ENCODE measurements around the gene SP6.

The SP6 gene

GRCh38 chr17:47862621-47863440, 11.9 kb upstream of the SP6 start:
- TF ChIP-seq EZH2phosphoT487 (conservative IDR thresholded peaks at IDR 0.05; ENCODE audit: low read length) (no peak), CTCF (IDR thresholded peaks at IDR 0.05; ENCODE audit: insufficient read depth, low read length, poor library complexity, severe bottlenecking) (no peak)
- H3K9me3 ChIP-seq (ENCODE audit: insufficient read depth, low read length): no peaks in the 10 kb centered on the region
- H3K36me3 ChIP-seq (ENCODE audit: low read length): no peaks in the 10 kb centered on the region
- H3K27me3 ChIP-seq (ENCODE audit: low read length): no peaks in the 10 kb centered on the region
- H4K20me1 ChIP-seq (ENCODE audit: low read depth, low read length): no peaks in the 10 kb centered on the region
- H3K79me2 ChIP-seq (ENCODE audit: insufficient read depth, low read length): no peaks in the 10 kb centered on the region
- no peak overlapping the region for H3K9ac ChIP-seq (ENCODE audit: low read length)
- H3K4me3 ChIP-seq (ENCODE audit: insufficient read depth, low read length, poor library complexity, severe bottlenecking): no peak overlapping the region
- no peak overlapping the region for H3K27ac ChIP-seq (ENCODE audit: low read depth, low read length)
- H3K4me2 ChIP-seq (ENCODE audit: low read depth, low read length, poor library complexity, severe bottlenecking): no peak overlapping the region
- no peaks in the 10 kb centered on the region for H3F3A ChIP-seq (ENCODE audit: insufficient read depth)
- H3K9me2 ChIP-seq (replicated peaks; ENCODE audit: insufficient read depth, low read length): no peaks in the 10 kb centered on the region
- H2AFZ ChIP-seq (ENCODE audit: low read depth, low read length, severe bottlenecking): no peak overlapping the region

- Histone ChIP-seq H3K36me3 (ENCODE audit: low read length) (no peaks in the 10 kb centered on the region), H3K4me3 (ENCODE audit: insufficient read depth, low read length, poor library complexity, severe bottlenecking) (no peak overlapping the region), H3K27ac (ENCODE audit: low read depth, low read length) (no peak overlapping the region), H3K9me3 (ENCODE audit: insufficient read depth, low read length) (no peaks in the 10 kb centered on the region), H3K4me2 (ENCODE audit: low read depth, low read length, poor library complexity, severe bottlenecking) (no peak overlapping the region), H2AFZ (ENCODE audit: low read depth, low read length, severe bottlenecking) (no peak overlapping the region), H3F3A (ENCODE audit: insufficient read depth) (no peaks in the 10 kb centered on the region), H3K27me3 (ENCODE audit: low read length) (no peaks in the 10 kb centered on the region), H4K20me1 (ENCODE audit: low read depth, low read length) (no peaks in the 10 kb centered on the region), H3K79me2 (ENCODE audit: insufficient read depth, low read length) (no peaks in the 10 kb centered on the region), H3K9me2 (replicated peaks; ENCODE audit: insufficient read depth, low read length) (no peaks in the 10 kb centered on the region), H3K9ac (ENCODE audit: low read length) (no peak overlapping the region)
- TF ChIP-seq EZH2phosphoT487 (conservative IDR thresholded peaks at IDR 0.05; ENCODE audit: low read length) (no peak), CTCF (IDR thresholded peaks at IDR 0.05; ENCODE audit: insufficient read depth, low read length, poor library complexity, severe bottlenecking) (no peak)
Observed at GRCh38 chr17:47860386-47860785, 9.4 kb upstream of the SP6 start.

- H3K27me3 ChIP-seq (ENCODE audit: low read length): no peaks in the 10 kb centered on the region
- H3K9me3 ChIP-seq (ENCODE audit: insufficient read depth, low read length): no peaks in the 10 kb centered on the region
- H3K79me2 ChIP-seq (ENCODE audit: insufficient read depth, low read length): no peaks in the 10 kb centered on the region
- H3K4me3 ChIP-seq (ENCODE audit: insufficient read depth, low read length, poor library complexity, severe bottlenecking): no peak overlapping the region
- TF ChIP-seq CTCF (IDR thresholded peaks at IDR 0.05; ENCODE audit: insufficient read depth, low read length, poor library complexity, severe bottlenecking): no peak
- TF ChIP-seq EZH2phosphoT487 (conservative IDR thresholded peaks at IDR 0.05; ENCODE audit: low read length): no peak
- no peaks in the 10 kb centered on the region for H3K36me3 ChIP-seq (ENCODE audit: low read length)
- H3K9me2 ChIP-seq (replicated peaks; ENCODE audit: insufficient read depth, low read length): no peaks in the 10 kb centered on the region
- no peak overlapping the region for H3K27ac ChIP-seq (ENCODE audit: low read depth, low read length)
- H3K9ac ChIP-seq (ENCODE audit: low read length): no peak overlapping the region
- H3F3A ChIP-seq (ENCODE audit: insufficient read depth): no peaks in the 10 kb centered on the region
- H3K4me2 ChIP-seq (ENCODE audit: low read depth, low read length, poor library complexity, severe bottlenecking): no peak overlapping the region
- no peak overlapping the region for H2AFZ ChIP-seq (ENCODE audit: low read depth, low read length, severe bottlenecking)
- H4K20me1 ChIP-seq (ENCODE audit: low read depth, low read length): no peaks in the 10 kb centered on the region
Observed at GRCh38 chr17:47857551-47858455, 6.8 kb upstream of the SP6 start.
